ENCODE data around the gene ILDR2.
"Not testable (repeated sequence)": the region's sequence is repeated elsewhere in the genome, so short reads cannot be mapped to it uniquely, and the experiment has no call there.

The ILDR2 gene

GRCh38 chr1:166884040-166884642, 91.2 kb downstream of the ILDR2 start:
- no peak for DNase-seq (ENCODE audit: low read depth)

- no peak for DNase-seq (ENCODE audit: low read depth)
Measured at GRCh38 chr1:166882893-166883292, 92.4 kb downstream of the ILDR2 start.

GRCh38 chr1:166878173-166878917, 97.0 kb downstream of the ILDR2 start:
- DNase-seq (ENCODE audit: low read depth), result not testable (repeated sequence)

GRCh38 chr1:166876540-166876838, 98.9 kb downstream of the ILDR2 start:
- DNase-seq (ENCODE audit: low read depth), result no peak

- DNase-seq (ENCODE audit: low read depth), result peak; percentile 92
Measured at GRCh38 chr1:166875734-166876539, 99.4 kb downstream of the ILDR2 start, which contains the start of gene TADA1. TSS of gene TADA1 (minus strand) at chr1:166876264. CDS start at chr1:166876233, 31 bp downstream.

- DNase-seq (ENCODE audit: low read depth), result no peak
Measured at GRCh38 chr1:166875302-166875733, 100.0 kb downstream of the ILDR2 start.

- no peak for DNase-seq (ENCODE audit: low read depth)
Measured at GRCh38 chr1:166874464-166874863, 100.9 kb downstream of the ILDR2 start.

- DNase-seq (ENCODE audit: low read depth), result no peak
Measured at GRCh38 chr1:166870584-166870983, 104.8 kb downstream of the ILDR2 start.

- DNase-seq (ENCODE audit: low read depth), result no peak
Measured at GRCh38 chr1:166869318-166870099, 105.8 kb downstream of the ILDR2 start.

- DNase-seq (ENCODE audit: low read depth), result no peak
Measured at GRCh38 chr1:166868639-166869038, 106.7 kb downstream of the ILDR2 start.

GRCh38 chr1:166865926-166866325, 109.4 kb downstream of the ILDR2 start:
- DNase-seq (ENCODE audit: low read depth), result no peak

GRCh38 chr1:166859597-166859996, 115.7 kb downstream of the ILDR2 start:
- no peak for DNase-seq (ENCODE audit: low read depth)

- no peak for DNase-seq (ENCODE audit: low read depth)
Measured at GRCh38 chr1:166858726-166859419, 116.5 kb downstream of the ILDR2 start.
